ENCODE measurements around the gene BAIAP3. TPM values are rescaled to one million over a fixed set of nuclear protein-coding genes. Genes with fewer than 3 reads are reported as not detected.
A peak's percentile ranks its signal among the peaks of the same experiment; 100 is the strongest.

Gene BAIAP3
- total RNA-seq, 1 experiment from 2014 or later: 44.7 TPM

GRCh38 chr16:1297018-1297696, 36.3 kb upstream of the BAIAP3 start:
- Histone ChIP-seq H3K27ac (ENCODE audit: low read depth, low read length) (peak overlapping the region; percentile 83), H3K27me3 (ENCODE audit: insufficient read depth, low read length) (no peaks in the 10 kb centered on the region), H3K9me3 (ENCODE audit: control insufficient read depth in 1 of 2, insufficient read depth in 1 of 2, low read depth in 1 of 2, low read length in 2 of 2) (no peaks in the 10 kb centered on the region), H3K4me2 (ENCODE audit: low read length) (peak overlapping the region; percentile 70), H3K4me1 (ENCODE audit: control insufficient read depth in 1 of 2, insufficient read depth in 2 of 2, low read length in 2 of 2) (peaks cover 47 to 90% of the 10 kb centered on the region in 2 experiments), H2AFZ (ENCODE audit: low read depth, low read length, poor library complexity, severe bottlenecking) (no peak overlapping the region), H4K20me1 (ENCODE audit: insufficient read depth) (no peaks in the 10 kb centered on the region), H3K9ac (ENCODE audit: low read length) (peak overlapping the region; percentile 67), H3K9me2 (ENCODE audit: insufficient read depth) (no peaks in the 10 kb centered on the region), H3K4me3 (replicated peaks in 1 of 2; ENCODE audit: low read depth in 1 of 2, low read length in 2 of 2) (peak overlapping the region in 1 of 2 experiments; percentile 27; a peak in 1 of 4 replicates), H3K79me2 (ENCODE audit: insufficient read depth, low read length) (no peaks in the 10 kb centered on the region), H3K36me3 (ENCODE audit: control insufficient read depth in 1 of 2, insufficient read depth in 2 of 2, low read length in 2 of 2) (no peaks in the 10 kb centered on the region)
- ATAC-seq (peak; percentile 83), DNase-seq (ENCODE audit: low read depth, low spot score) (peak; percentile 92)
- ChIA-PET POLR2A (interaction anchor here (0.8 to 0.9 kb wide), 3 partner anchors 9 to 62 kb away, joined by 3 to 6 read pairs (median 5); partner anchors contain the start of gene UBE2I), RAD21 (ENCODE audit: low non-redundant PET in 1 of 2, low total read pairs in 2 of 2, uncharacterized antibody in 2 of 2, unreplicated experiment in 2 of 2) (interaction anchor here in 1 of 2 experiments (0.7 kb wide), 1 partner anchor 444 kb away, joined by 4 read pairs; no protein-coding TSS in a partner anchor), CTCF (interaction anchor here (1.0 to 1.1 kb wide), 2 partner anchors 8 to 12 kb away, joined by 4 to 6 read pairs; no protein-coding TSS in a partner anchor)
- intact Hi-C loops (cut with micrococcal nuclease): no loop called here
- TSS peak; percentile 98 for BruUV-seq (replicated peaks)
- peak; percentile 65 for TF ChIP-seq POLR2AphosphoS5 (IDR thresholded peaks at IDR 0.05; ENCODE audit: low read depth, low read length)
- no peak for TF ChIP-seq FOSL1 (IDR thresholded peaks at IDR 0.05; ENCODE audit: low read depth)

- Histone ChIP-seq H4K20me1 (ENCODE audit: insufficient read depth) (no peaks in the 10 kb centered on the region), H3K79me2 (ENCODE audit: insufficient read depth, low read length) (no peaks in the 10 kb centered on the region), H3K9me3 (ENCODE audit: control insufficient read depth in 1 of 2, insufficient read depth in 1 of 2, low read depth in 1 of 2, low read length in 2 of 2) (no peaks in the 10 kb centered on the region), H3K4me1 (ENCODE audit: control insufficient read depth in 1 of 2, insufficient read depth in 2 of 2, low read length in 2 of 2) (peaks cover 52 to 93% of the 10 kb centered on the region in 2 experiments), H3K27ac (ENCODE audit: low read depth, low read length) (peak overlapping the region; percentile 83; the same call in 1 of the 2 replicates), H3K4me2 (ENCODE audit: low read length) (no peak overlapping the region), H3K27me3 (ENCODE audit: insufficient read depth, low read length) (no peaks in the 10 kb centered on the region), H3K9me2 (ENCODE audit: insufficient read depth) (no peaks in the 10 kb centered on the region), H3K4me3 (replicated peaks in 1 of 2; ENCODE audit: low read depth in 1 of 2, low read length in 2 of 2) (no peak overlapping the region), H2AFZ (ENCODE audit: low read depth, low read length, poor library complexity, severe bottlenecking) (no peak overlapping the region), H3K9ac (ENCODE audit: low read length) (no peak overlapping the region), H3K36me3 (ENCODE audit: control insufficient read depth in 1 of 2, insufficient read depth in 2 of 2, low read length in 2 of 2) (no peaks in the 10 kb centered on the region)
- no peak for ATAC-seq
- RAD21 ChIA-PET (ENCODE audit: low non-redundant PET in 1 of 2, low total read pairs in 2 of 2, uncharacterized antibody in 2 of 2, unreplicated experiment in 2 of 2): no interaction called here
- no peak for DNase-seq (ENCODE audit: low read depth, low spot score)
- POLR2A ChIA-PET: no interaction called here
- intact Hi-C loops (cut with micrococcal nuclease): no loop called here
- no TSS peak for BruUV-seq (replicated peaks)
- CTCF ChIA-PET: no interaction called here
- TF ChIP-seq TCF7L2 (IDR thresholded peaks at IDR 0.05; ENCODE audit: borderline replicate concordance, extremely low read depth, insufficient read depth, insufficient read length): no peak
- no peak for TF ChIP-seq ZFX (IDR thresholded peaks at IDR 0.05)
- no peak for TF ChIP-seq CEBPB (IDR thresholded peaks at IDR 0.05; ENCODE audit: low read depth)
- no peak for TF ChIP-seq RAD21 (IDR thresholded peaks at IDR 0.05; ENCODE audit: low read depth)
- TF ChIP-seq ELF1 (IDR thresholded peaks at IDR 0.05; ENCODE audit: borderline replicate concordance, low read depth): no peak
- TF ChIP-seq JUND (IDR thresholded peaks at IDR 0.05): no peak
- no peak for TF ChIP-seq SRF (IDR thresholded peaks at IDR 0.05; ENCODE audit: low read depth)
- TF ChIP-seq EZH2phosphoT487 (IDR thresholded peaks at IDR 0.05; ENCODE audit: borderline replicate concordance): no peak
- TF ChIP-seq POLR2A (IDR thresholded peaks at IDR 0.05; ENCODE audit: borderline replicate concordance, extremely low read depth, insufficient read depth, insufficient read length): no peak
- no peak for TF ChIP-seq REST (IDR thresholded peaks at IDR 0.05; ENCODE audit: low read depth)
- TF ChIP-seq SP1 (IDR thresholded peaks at IDR 0.05; ENCODE audit: low read depth): no peak
- TF ChIP-seq EGR1 (IDR thresholded peaks at IDR 0.05; ENCODE audit: low read depth): no peak
- TF ChIP-seq ATF3 (IDR thresholded peaks at IDR 0.05): no peak
- TF ChIP-seq FOSL1 (IDR thresholded peaks at IDR 0.05; ENCODE audit: low read depth): no peak
- TF ChIP-seq MAX (IDR thresholded peaks at IDR 0.05): no peak
- no peak for TF ChIP-seq YY1 (IDR thresholded peaks at IDR 0.05; ENCODE audit: extremely low read depth, insufficient replicate concordance, low read depth, low read length)
- no peak for TF ChIP-seq POLR2AphosphoS5 (IDR thresholded peaks at IDR 0.05; ENCODE audit: low read depth, low read length)
Observed at GRCh38 chr16:1298406-1298805, 35.0 kb upstream of the BAIAP3 start.
